K562 (cell line): ENCODE data around the gene ZNF628. TPM values are rescaled to one million over a fixed set of nuclear protein-coding genes. Genes with fewer than 3 reads are reported as not detected.

Source experiments
- ATF7 ChIP-seq: fragments of 450-650 bp; IDR thresholded peaks from 2 replicates; pipeline ENCODE4 v1.7.1; 2014; ENCODE audit warnings: mild to moderate bottlenecking, moderate library complexity
- DIDO1 ChIP-seq: fragments of 450-650 bp; IDR thresholded peaks from 2 replicates; pipeline ENCODE4 v1.6.1; 2016; ENCODE audit warnings: low read depth, missing biosample characterization, missing genetic modification characterization
- RAD51 ChIP-seq: fragments of 450-650 bp; IDR thresholded peaks from 2 replicates; pipeline ENCODE4 v1.7.1; 2016; ENCODE audit warnings: low read depth, mild to moderate bottlenecking, borderline replicate concordance
- SMARCE1 ChIP-seq: fragments of 450-650 bp; IDR thresholded peaks from 2 replicates; pipeline ENCODE4 v1.7.1; 2016; ENCODE audit warnings: mild to moderate bottlenecking
- SUPT5H ChIP-seq: fragments of 450-650 bp; IDR thresholded peaks from 2 replicates; pipeline ENCODE4 v1.6.1; 2016
- ZNF12 ChIP-seq: sonication (generic); formaldehyde crosslinking; IDR thresholded peaks from 2 replicates; pipeline ENCODE4 v1.4.0; 2020; ENCODE audit warnings: mild to moderate bottlenecking, missing genetic modification reagents
- ZNF197 ChIP-seq: fragments of 200-800 bp; sonication (Bioruptor generic); IDR thresholded peaks from 2 replicates; pipeline ENCODE4 v1.6.1; 2016; ENCODE audit warnings: low read depth, missing genetic modification characterization, missing compliant biosample characterization
- ZNF212 ChIP-seq: fragments of 450-650 bp; formaldehyde crosslinking; IDR thresholded peaks from 2 replicates; pipeline ENCODE4 v1.4.0; 2020; ENCODE audit warnings: mild to moderate bottlenecking
- polyA plus RNA-seq, 8 experiments: library from polyadenylated mRNA; depleted of rRNA in 4 of 8; stranded (reverse) in 5 of 8; unstranded in 3 of 8; fragments of >200 nt; fragmentation: Nextera tagmentation in 2 of 8; fragmentation: Illumina TruSeq in 1 of 8; extraction: Ambion mirVana in 2 of 8; extraction: Trizol in 1 of 8; gene quantifications; 2 replicates each; pipeline versions ENCODE4 v1.2.1 to v1.2.3, GENCODE V29; 2011 to 2014; ENCODE audit warnings: inconsistent platforms in 1 of 8, missing spikeins in 1 of 8
- total RNA-seq, 7 experiments: library from RNA; depleted of rRNA in 6 of 7; stranded (reverse); fragments of >200 nt in 6 of 7; fragmentation: Illumina TruSeq in 2 of 7; extraction: Trizol in 2 of 7; gene quantifications; 2 replicates each; pipeline versions ENCODE4 v1.2.1 to v1.2.3, GENCODE V29; 2011 to 2021; ENCODE audit warnings: low replicate concordance in 1 of 7
- TF ChIP-seq, protein P1 (sequence below): fragments of 200-800 bp; sonication (Bioruptor generic); IDR thresholded peaks from 2 replicates; pipeline ENCODE4 v1.6.1; 2017; ENCODE audit warnings: missing genetic modification characterization, missing compliant biosample characterization
- TF ChIP-seq, protein P2 (sequence below): fragments of 250-450 bp; sonication (Bioruptor Pico); IDR thresholded peaks from 2 replicates; pipeline ENCODE4 v1.9.0; 2021; ENCODE audit warnings: mild to moderate bottlenecking, inconsistent platforms
- TF ChIP-seq, protein P3 (sequence below): fragments of 450-650 bp; formaldehyde crosslinking; IDR thresholded peaks from 2 replicates; pipeline ENCODE4 v1.4.0; 2020; ENCODE audit warnings: mild to moderate bottlenecking, moderate library complexity
- TF ChIP-seq, protein P4 (sequence below): sonication (generic); formaldehyde crosslinking; IDR thresholded peaks from 2 replicates; pipeline ENCODE4 v1.8.0; 2023; ENCODE audit warnings: missing genetic modification reagents, mild to moderate bottlenecking, borderline replicate concordance
- TF ChIP-seq, protein P5 (sequence below): IDR thresholded peaks from 3 replicates; pipeline ENCODE4 v1.6.1; 2011; ENCODE audit warnings: borderline replicate concordance, mild to moderate bottlenecking; ENCODE audit not compliant: insufficient read length, insufficient read depth

The ZNF628 gene
- total and polyA plus RNA-seq, 9 of the 15 experiments (the other 6 are each of a cell fraction or from before 2014, with no cell fraction given), result 0.13 to 13.6 (median 2.2) TPM; not detected in 3

DNA sequence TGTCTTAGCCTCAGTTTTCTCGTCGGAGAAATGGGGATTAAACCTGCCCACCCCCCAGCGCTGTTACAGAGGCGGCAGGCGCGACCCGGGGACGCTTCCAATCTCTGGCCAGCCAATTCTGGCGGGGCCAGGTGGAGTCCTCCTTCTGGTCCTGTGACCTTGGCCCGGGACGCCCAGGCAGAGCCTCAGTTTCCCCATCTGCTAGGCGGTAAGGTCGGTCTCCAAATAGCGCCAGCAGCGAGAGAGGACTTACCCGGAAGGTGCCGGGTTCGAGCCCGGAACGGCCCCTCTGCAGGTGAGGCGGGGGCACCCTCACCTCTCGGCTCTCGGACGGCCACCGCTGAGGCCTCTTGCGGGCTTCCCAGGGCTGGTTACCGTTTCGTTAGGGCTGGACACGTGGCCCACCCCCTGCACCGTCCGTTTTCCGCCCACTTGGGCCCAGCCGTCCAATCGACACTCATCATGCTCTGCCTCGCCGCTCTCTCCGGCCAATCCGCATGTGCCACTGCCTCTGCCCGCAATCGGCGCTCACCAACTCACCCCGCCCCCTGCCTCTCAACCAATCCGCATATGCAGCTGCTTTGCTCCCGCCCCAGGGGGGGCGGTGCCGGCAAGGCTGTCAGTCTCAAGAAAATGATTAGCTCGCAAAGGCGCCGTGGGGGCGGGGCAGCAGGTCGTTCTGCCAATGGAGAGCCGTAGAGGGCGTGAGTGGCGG lies 15.0 kb upstream of the ZNF628 start, which contains the start of gene ISOC2 (continued):
- TF ChIP-seq, protein P1, sequence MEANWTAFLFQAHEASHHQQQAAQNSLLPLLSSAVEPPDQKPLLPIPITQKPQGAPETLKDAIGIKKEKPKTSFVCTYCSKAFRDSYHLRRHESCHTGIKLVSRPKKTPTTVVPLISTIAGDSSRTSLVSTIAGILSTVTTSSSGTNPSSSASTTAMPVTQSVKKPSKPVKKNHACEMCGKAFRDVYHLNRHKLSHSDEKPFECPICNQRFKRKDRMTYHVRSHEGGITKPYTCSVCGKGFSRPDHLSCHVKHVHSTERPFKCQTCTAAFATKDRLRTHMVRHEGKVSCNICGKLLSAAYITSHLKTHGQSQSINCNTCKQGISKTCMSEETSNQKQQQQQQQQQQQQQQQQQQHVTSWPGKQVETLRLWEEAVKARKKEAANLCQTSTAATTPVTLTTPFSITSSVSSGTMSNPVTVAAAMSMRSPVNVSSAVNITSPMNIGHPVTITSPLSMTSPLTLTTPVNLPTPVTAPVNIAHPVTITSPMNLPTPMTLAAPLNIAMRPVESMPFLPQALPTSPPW (CRISPR knock-in tag), result no peak; the same call in 1 of the 2 replicates
- TF ChIP-seq ZNF212 (CRISPR knock-in tag), result no peak
- peak; percentile 88 for TF ChIP-seq SUPT5H
- TF ChIP-seq SMARCE1, result no peak
- 0 out of 2 replicates have a peak, but pooled peaks have one; percentile 17 for TF ChIP-seq ZNF12
- no peak for TF ChIP-seq ZNF197 (CRISPR knock-in tag)
- TF ChIP-seq ATF7, result peak; percentile 83
- TF ChIP-seq RAD51, result peak; percentile 90
- TF ChIP-seq, protein P2, sequence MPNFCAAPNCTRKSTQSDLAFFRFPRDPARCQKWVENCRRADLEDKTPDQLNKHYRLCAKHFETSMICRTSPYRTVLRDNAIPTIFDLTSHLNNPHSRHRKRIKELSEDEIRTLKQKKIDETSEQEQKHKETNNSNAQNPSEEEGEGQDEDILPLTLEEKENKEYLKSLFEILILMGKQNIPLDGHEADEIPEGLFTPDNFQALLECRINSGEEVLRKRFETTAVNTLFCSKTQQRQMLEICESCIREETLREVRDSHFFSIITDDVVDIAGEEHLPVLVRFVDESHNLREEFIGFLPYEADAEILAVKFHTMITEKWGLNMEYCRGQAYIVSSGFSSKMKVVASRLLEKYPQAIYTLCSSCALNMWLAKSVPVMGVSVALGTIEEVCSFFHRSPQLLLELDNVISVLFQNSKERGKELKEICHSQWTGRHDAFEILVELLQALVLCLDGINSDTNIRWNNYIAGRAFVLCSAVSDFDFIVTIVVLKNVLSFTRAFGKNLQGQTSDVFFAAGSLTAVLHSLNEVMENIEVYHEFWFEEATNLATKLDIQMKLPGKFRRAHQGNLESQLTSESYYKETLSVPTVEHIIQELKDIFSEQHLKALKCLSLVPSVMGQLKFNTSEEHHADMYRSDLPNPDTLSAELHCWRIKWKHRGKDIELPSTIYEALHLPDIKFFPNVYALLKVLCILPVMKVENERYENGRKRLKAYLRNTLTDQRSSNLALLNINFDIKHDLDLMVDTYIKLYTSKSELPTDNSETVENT, result peak; percentile 78
- TF ChIP-seq, protein P3, sequence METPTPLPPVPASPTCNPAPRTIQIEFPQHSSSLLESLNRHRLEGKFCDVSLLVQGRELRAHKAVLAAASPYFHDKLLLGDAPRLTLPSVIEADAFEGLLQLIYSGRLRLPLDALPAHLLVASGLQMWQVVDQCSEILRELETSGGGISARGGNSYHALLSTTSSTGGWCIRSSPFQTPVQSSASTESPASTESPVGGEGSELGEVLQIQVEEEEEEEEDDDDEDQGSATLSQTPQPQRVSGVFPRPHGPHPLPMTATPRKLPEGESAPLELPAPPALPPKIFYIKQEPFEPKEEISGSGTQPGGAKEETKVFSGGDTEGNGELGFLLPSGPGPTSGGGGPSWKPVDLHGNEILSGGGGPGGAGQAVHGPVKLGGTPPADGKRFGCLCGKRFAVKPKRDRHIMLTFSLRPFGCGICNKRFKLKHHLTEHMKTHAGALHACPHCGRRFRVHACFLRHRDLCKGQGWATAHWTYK, result peak; percentile 70; the same call in 1 of the 2 replicates
- TF ChIP-seq DIDO1 (tag), result no peak
- TF ChIP-seq, protein P4, sequence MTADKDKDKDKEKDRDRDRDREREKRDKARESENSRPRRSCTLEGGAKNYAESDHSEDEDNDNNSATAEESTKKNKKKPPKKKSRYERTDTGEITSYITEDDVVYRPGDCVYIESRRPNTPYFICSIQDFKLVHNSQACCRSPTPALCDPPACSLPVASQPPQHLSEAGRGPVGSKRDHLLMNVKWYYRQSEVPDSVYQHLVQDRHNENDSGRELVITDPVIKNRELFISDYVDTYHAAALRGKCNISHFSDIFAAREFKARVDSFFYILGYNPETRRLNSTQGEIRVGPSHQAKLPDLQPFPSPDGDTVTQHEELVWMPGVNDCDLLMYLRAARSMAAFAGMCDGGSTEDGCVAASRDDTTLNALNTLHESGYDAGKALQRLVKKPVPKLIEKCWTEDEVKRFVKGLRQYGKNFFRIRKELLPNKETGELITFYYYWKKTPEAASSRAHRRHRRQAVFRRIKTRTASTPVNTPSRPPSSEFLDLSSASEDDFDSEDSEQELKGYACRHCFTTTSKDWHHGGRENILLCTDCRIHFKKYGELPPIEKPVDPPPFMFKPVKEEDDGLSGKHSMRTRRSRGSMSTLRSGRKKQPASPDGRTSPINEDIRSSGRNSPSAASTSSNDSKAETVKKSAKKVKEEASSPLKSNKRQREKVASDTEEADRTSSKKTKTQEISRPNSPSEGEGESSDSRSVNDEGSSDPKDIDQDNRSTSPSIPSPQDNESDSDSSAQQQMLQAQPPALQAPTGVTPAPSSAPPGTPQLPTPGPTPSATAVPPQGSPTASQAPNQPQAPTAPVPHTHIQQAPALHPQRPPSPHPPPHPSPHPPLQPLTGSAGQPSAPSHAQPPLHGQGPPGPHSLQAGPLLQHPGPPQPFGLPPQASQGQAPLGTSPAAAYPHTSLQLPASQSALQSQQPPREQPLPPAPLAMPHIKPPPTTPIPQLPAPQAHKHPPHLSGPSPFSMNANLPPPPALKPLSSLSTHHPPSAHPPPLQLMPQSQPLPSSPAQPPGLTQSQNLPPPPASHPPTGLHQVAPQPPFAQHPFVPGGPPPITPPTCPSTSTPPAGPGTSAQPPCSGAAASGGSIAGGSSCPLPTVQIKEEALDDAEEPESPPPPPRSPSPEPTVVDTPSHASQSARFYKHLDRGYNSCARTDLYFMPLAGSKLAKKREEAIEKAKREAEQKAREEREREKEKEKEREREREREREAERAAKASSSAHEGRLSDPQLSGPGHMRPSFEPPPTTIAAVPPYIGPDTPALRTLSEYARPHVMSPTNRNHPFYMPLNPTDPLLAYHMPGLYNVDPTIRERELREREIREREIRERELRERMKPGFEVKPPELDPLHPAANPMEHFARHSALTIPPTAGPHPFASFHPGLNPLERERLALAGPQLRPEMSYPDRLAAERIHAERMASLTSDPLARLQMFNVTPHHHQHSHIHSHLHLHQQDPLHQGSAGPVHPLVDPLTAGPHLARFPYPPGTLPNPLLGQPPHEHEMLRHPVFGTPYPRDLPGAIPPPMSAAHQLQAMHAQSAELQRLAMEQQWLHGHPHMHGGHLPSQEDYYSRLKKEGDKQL (CRISPR knock-in tag), result no peak
- TF ChIP-seq, protein P5, sequence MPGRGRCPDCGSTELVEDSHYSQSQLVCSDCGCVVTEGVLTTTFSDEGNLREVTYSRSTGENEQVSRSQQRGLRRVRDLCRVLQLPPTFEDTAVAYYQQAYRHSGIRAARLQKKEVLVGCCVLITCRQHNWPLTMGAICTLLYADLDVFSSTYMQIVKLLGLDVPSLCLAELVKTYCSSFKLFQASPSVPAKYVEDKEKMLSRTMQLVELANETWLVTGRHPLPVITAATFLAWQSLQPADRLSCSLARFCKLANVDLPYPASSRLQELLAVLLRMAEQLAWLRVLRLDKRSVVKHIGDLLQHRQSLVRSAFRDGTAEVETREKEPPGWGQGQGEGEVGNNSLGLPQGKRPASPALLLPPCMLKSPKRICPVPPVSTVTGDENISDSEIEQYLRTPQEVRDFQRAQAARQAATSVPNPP, result no peak
